ENCODE results near the gene TBC1D16.
A peak's percentile ranks its signal among the peaks of the same experiment; 100 is the strongest.

TBC1D16 gene

GRCh38 chr17:79939755-79940458 lies 95.8 kb downstream of the TBC1D16 start:
- no peak for DNase-seq (ENCODE audit: low spot score)

- DNase-seq (ENCODE audit: low spot score) = no peak
Observed at GRCh38 chr17:79939094-79939435, 96.6 kb downstream of the TBC1D16 start.

- no peak for DNase-seq (ENCODE audit: low spot score)
Observed at GRCh38 chr17:79938336-79939093, 97.2 kb downstream of the TBC1D16 start.

- DNase-seq (ENCODE audit: low spot score) = peak; percentile 98
Observed at GRCh38 chr17:79937391-79938335, 98.0 kb downstream of the TBC1D16 start.

- peak; percentile 84 for DNase-seq (ENCODE audit: low spot score)
Observed at GRCh38 chr17:79936641-79937381, 98.9 kb downstream of the TBC1D16 start.

GRCh38 chr17:79936050-79936449 lies 99.6 kb downstream of the TBC1D16 start:
- no peak for DNase-seq (ENCODE audit: low spot score)

- DNase-seq (ENCODE audit: low spot score) = no peak
Observed at GRCh38 chr17:79935197-79935885, 100.3 kb downstream of the TBC1D16 start.

GRCh38 chr17:79934653-79934970 lies 101.1 kb downstream of the TBC1D16 start:
- no peak for DNase-seq (ENCODE audit: low spot score)

GRCh38 chr17:79933863-79934652 lies 101.6 kb downstream of the TBC1D16 start:
- no peak for DNase-seq (ENCODE audit: low spot score)

GRCh38 chr17:79932451-79933306 lies 103.0 kb downstream of the TBC1D16 start:
- no peak for DNase-seq (ENCODE audit: low spot score)

- no peak for DNase-seq (ENCODE audit: low spot score)
Observed at GRCh38 chr17:79931817-79932309, 103.8 kb downstream of the TBC1D16 start.

GRCh38 chr17:79930877-79931816 lies 104.5 kb downstream of the TBC1D16 start:
- DNase-seq (ENCODE audit: low spot score) = no peak

- DNase-seq (ENCODE audit: low spot score) = peak; percentile 81
Observed at GRCh38 chr17:79930062-79930876, 105.4 kb downstream of the TBC1D16 start.

GRCh38 chr17:79929257-79930061 lies 106.2 kb downstream of the TBC1D16 start:
- DNase-seq (ENCODE audit: low spot score) = no peak

- no peak for DNase-seq (ENCODE audit: low spot score)
Observed at GRCh38 chr17:79928502-79929256, 107.0 kb downstream of the TBC1D16 start.
